Adrenal gland (tissue), 12 donors: ENCODE measurements around the gene LSAMP. TPM values are rescaled to one million over a fixed set of nuclear protein-coding genes. Genes with fewer than 3 reads are reported as not detected.

Experiments
- DNase-seq, 7 donors: peaks; one replicate each; pipeline ENCODE4 v3.0.0-alpha.2; 2019 to 2020
- H3K27ac ChIP-seq, 5 donors: fragments of 200-600 bp; sonication (generic) in 4 of 5; 1 replicate in 3 of 5; 2 replicates in 2 of 5; pipeline versions ENCODE4 v1.5.1 to v1.8.0; 2016 to 2020; ENCODE audit warnings: mild to moderate bottlenecking in 1 of 5
- H3K27me3 ChIP-seq: fragments of 200-600 bp; 2 replicates; pipeline ENCODE4 v1.8.0; 2021
- H3K36me3 ChIP-seq, 2 donors: fragments of 200-600 bp; replicated peaks in 1 of 2; 1 replicate in 1 of 2; 2 replicates in 1 of 2; pipeline versions ENCODE4 v1.5.1 to v1.8.0; 2018 to 2022
- H3K4me1 ChIP-seq, 2 donors: fragments of 200-600 bp; replicated peaks in 1 of 2; 1 replicate in 1 of 2; 2 replicates in 1 of 2; pipeline versions ENCODE4 v1.5.1 to v1.8.0; 2018 to 2021
- H3K4me3 ChIP-seq, 4 donors: fragments of 200-600 bp; sonication (generic) in 3 of 4; one replicate each; pipeline ENCODE4 v1.5.1; 2016 to 2018
- H3K9me3 ChIP-seq, 3 donors: fragments of 200-600 bp; sonication (generic) in 1 of 3; replicated peaks in 1 of 3; 1 replicate in 2 of 3; 2 replicates in 1 of 3; pipeline versions ENCODE4 v1.5.1 to v1.8.0; 2016 to 2021
- POLR2A ChIP-seq, 2 donors: fragments of 450-650 bp; IDR thresholded peaks; one replicate each; pipeline ENCODE4 v1.6.1; 2017; ENCODE audit warnings: antibody characterized with exemption in 2 of 2, mild to moderate bottlenecking in 2 of 2, moderate library complexity in 1 of 2
- WGBS, 4 donors: extraction: QIAGEN DNeasy Blood & Tissue Kit in 2 of 4; methylation state at CpG; one replicate each; pipeline versions ENCODE4 v1.1.5 to v1.1.7; 2013 to 2017; 5-methylcytosine and 5-hydroxymethylcytosine counted together
- intact Hi-C, 2 donors: fragments of 100-400 bp; cut with DNase I; formaldehyde crosslinking; loops; one replicate each; pipeline versions ENCODE4 v1.14.1 to v1.15.0; 2022 to 2023
- polyA plus RNA-seq, 3 donors: library from polyadenylated mRNA; stranded (reverse); fragments of 200-250 nt in 2 of 3; fragments of 350-450 nt in 1 of 3; fragmentation: Illumina TruSeq in 1 of 3; extraction: RNeasy Lipid Tissue Mini Kit (QIAGEN cat#74804) in 1 of 3; gene quantifications; one replicate each; pipeline ENCODE4 v1.2.3, GENCODE V29; 2013 to 2014
- total RNA-seq, 9 donors: library from RNA; depleted of rRNA in 4 of 9; stranded (reverse); fragments of >200 nt in 4 of 9; fragments of 120-200 nt in 1 of 9; fragmentation: NEBNext Ultra II Directional in 1 of 9; extraction: Animal tissue kit (Norgen Biotek cat#: 25700) in 1 of 9; gene quantifications; one replicate each; pipeline versions ENCODE4 v1.1.0 to v1.2.4, GENCODE V29; 2013 to 2023
- TF ChIP-seq, protein P1 (sequence below), 6 experiments: fragments of 450-650 bp in 4 of 6; fragments of 200-600 bp in 2 of 6; sonication (generic) in 1 of 6; IDR thresholded peaks; 1 replicate in 5 of 6; 2 replicates in 1 of 6; pipeline versions ENCODE4 v1.5.1 to v1.8.0; 2016 to 2021; ENCODE audit warnings: antibody characterized with exemption in 6 of 6, mild to moderate bottlenecking in 2 of 6, moderate library complexity in 1 of 6
- donor health status: healthy with polysubstance abuse.
- donor health status: Bipolar disorder and iron deficiency.
- donor health status: DM: yes; HTN: yes; CAD: no.
- donor health status: DM: no; HTN: no; CAD: no.
- donor health status: DM: no; HTN: no; CAD: no.
- donor health status: DM: yes; HTN: yes; CAD: no.

The LSAMP gene
- total and polyA plus RNA-seq, 12 donors, result 5.8 to 53.5 (median 24.3) TPM

DNA sequence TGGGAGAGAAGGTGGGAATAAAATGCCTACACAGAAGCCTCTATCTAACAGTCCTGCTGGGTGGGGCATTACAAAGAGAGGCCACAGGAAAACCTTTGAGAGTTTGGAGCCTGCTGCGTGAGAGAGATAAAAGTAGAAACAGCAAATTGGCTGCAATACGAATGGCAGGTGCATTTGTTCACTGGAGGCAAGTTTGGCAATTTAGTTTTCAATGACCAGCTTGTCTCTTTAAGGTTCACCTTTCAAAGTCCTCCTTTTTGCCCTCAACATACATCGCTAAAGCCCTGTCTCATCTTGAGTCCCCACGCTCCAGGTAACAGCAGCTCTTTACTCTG is 405.7 kb downstream of the LSAMP start:
- Histone ChIP-seq H3K27ac (no peak overlapping the region), H3K4me3 (no peak overlapping the region), H3K4me1 (no peaks in the 10 kb centered on the region), H3K36me3 (no peaks in the 10 kb centered on the region), H3K9me3 (no peaks in the 10 kb centered on the region), H3K27me3 (no peaks in the 10 kb centered on the region)
- 76 to 93% (median 89%) methylated on average over 4 of the region's 4 CpGs for WGBS, 4 donors
- TF ChIP-seq, protein P1, sequence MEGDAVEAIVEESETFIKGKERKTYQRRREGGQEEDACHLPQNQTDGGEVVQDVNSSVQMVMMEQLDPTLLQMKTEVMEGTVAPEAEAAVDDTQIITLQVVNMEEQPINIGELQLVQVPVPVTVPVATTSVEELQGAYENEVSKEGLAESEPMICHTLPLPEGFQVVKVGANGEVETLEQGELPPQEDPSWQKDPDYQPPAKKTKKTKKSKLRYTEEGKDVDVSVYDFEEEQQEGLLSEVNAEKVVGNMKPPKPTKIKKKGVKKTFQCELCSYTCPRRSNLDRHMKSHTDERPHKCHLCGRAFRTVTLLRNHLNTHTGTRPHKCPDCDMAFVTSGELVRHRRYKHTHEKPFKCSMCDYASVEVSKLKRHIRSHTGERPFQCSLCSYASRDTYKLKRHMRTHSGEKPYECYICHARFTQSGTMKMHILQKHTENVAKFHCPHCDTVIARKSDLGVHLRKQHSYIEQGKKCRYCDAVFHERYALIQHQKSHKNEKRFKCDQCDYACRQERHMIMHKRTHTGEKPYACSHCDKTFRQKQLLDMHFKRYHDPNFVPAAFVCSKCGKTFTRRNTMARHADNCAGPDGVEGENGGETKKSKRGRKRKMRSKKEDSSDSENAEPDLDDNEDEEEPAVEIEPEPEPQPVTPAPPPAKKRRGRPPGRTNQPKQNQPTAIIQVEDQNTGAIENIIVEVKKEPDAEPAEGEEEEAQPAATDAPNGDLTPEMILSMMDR (IDR thresholded peaks at IDR 0.05), result no peak
- no peak for TF ChIP-seq POLR2A (IDR thresholded peaks at IDR 0.05)
- DNase-seq, result no peak
- intact Hi-C loops, result no loop called here

DNA sequence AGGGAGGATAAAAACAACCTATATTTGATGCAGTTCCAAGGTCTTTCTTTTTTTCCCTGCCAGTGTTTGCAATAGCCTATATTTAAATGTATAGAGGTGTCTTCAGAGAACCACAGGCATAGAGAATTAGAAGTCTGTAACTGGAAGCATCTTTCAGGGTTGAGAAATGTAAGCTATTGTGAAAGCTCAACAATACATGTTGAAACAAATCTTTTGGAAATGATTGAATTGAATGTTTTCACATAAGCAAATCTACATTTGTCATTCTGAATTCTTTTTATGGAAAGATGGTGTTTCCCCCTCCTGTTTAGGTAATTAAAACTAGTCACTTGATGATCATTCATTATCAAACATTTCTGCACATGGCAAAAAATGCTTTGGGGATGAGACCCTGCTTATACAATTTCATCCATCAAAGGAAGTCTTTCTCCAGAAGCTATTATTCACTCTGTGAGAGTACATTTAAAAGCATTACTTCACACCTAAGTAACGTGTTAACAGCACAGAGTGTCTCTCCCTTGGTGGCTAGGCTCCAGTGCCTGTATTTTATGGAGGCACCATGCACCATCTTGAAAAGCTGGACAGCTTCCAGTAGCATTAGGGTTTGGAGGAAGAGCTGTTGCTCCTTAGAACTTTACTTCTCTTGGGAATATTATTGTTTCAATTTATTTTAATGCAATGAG is 406.2 kb downstream of the LSAMP start:
- Histone ChIP-seq H3K27me3 (no peaks in the 10 kb centered on the region), H3K4me3 (no peak overlapping the region), H3K27ac (no peak overlapping the region), H3K4me1 (no peaks in the 10 kb centered on the region), H3K9me3 (no peaks in the 10 kb centered on the region), H3K36me3 (no peaks in the 10 kb centered on the region)
- intact Hi-C loops, result no loop called here
- no peak for TF ChIP-seq POLR2A (IDR thresholded peaks at IDR 0.05)
- TF ChIP-seq, protein P1 (IDR thresholded peaks at IDR 0.05), result no peak
- no peak for DNase-seq
- 71 to 95% (median 81%) methylated on average over 1 of the region's 1 CpG for WGBS, 4 donors

DNA sequence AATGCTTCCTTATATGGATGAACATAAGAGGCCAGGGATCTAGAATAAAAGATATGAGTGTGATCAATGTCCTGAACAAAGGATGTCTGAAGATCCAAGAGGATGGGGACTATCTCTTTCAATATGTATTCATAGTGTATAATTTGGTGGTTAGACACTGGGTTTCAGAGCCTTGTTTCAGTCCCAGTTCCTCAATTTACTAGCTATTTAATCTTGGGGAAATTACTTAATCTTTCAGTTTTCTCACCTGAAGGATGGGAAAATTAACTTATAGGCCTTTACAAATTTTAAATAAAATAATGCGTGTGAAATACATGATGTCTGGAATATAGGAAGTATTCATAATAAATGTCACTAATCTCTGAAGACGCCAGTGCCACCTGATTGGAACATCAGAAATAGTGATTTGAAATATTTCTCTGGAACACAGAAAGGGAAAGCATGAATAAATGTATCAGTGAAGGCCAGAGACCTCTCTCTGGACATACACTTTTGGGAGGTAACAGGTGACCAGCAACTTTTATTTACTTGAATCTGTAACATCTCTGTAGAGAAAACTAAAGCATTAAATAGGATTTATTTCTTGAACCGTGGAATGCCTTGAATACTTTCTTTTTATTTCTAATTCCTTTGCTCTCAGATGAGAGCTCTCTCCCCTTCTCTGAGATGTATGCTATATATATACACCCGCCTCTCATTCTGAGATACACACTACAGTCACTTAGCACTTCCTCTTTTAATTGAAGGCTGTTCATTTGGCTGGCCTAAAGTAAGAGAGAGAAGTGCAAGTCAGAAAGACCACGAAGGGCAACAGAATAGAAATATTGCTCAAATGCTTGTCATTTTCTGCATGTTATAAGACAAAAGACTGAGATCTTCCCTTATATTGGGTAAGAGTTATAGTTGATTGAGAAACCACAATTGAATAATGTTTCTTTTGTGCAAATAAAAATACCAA is 407.1 kb downstream of the LSAMP start:
- Histone ChIP-seq H3K4me1 (no peaks in the 10 kb centered on the region), H3K9me3 (no peaks in the 10 kb centered on the region), H3K27ac (no peak overlapping the region), H3K4me3 (no peak overlapping the region), H3K27me3 (no peaks in the 10 kb centered on the region), H3K36me3 (no peaks in the 10 kb centered on the region)
- TF ChIP-seq POLR2A (IDR thresholded peaks at IDR 0.05), result no peak
- TF ChIP-seq, protein P1 (IDR thresholded peaks at IDR 0.05), result no peak
- no peak for DNase-seq
- intact Hi-C loops, result no loop called here
- WGBS, 4 donors, result 79 to 82% (median 80%) methylated on average over 5 of the region's 5 CpGs

DNA sequence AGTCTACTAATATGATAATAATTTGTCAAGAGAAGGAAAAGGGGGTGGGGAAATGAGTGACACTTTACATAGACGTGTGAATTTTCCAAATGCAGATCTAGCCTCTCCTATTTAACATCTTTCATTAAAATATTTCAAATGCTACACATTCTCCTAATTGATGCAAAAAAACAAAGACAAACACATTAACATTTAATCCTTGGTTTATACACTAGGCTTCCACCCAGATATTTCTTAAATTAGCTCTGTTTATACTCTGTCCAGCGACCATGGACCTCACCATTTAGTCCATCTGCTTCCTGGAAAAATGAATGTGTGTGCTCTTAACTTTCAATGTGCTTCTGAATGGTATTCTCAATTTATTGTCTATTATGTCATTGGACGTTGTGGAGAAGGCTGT is 409.9 kb downstream of the LSAMP start:
- Histone ChIP-seq H3K27ac (no peak overlapping the region), H3K4me1 (no peaks in the 10 kb centered on the region), H3K9me3 (no peaks in the 10 kb centered on the region), H3K4me3 (no peak overlapping the region), H3K27me3 (no peaks in the 10 kb centered on the region), H3K36me3 (no peaks in the 10 kb centered on the region)
- TF ChIP-seq, protein P1 (IDR thresholded peaks at IDR 0.05), result no peak
- TF ChIP-seq POLR2A (IDR thresholded peaks at IDR 0.05), result no peak
- intact Hi-C loops, result no loop called here
- WGBS, 4 donors, result 70 to 78% (median 74%) methylated on average over 3 of the region's 3 CpGs
- DNase-seq, result no peak
